H1 (cell line): ENCODE measurements around the gene LSM10. TPM values are rescaled to one million over a fixed set of nuclear protein-coding genes. Genes with fewer than 3 reads are reported as not detected.

Experiments
- polyA plus RNA-seq, 7 experiments: library from polyadenylated mRNA; depleted of rRNA in 3 of 7; stranded (reverse) in 5 of 7; unstranded in 2 of 7; fragments of >200 nt in 5 of 7; fragments of 200-250 nt in 2 of 7; gene quantifications; 1 replicate in 5 of 7; 2 replicates in 1 of 7; 4 replicates in 1 of 7; pipeline versions ENCODE4 v1.2.1 to v1.2.3, GENCODE V29; 2011 to 2013; ENCODE audit warnings: missing spikeins in 2 of 7, mixed read lengths in 2 of 7
- small RNA-seq: library from polyadenylated mRNA; stranded (forward); fragments of <200 nt; extraction: miRNeasy Mini kit (QIAGEN cat#:217004); gene quantifications from one replicate; pipeline ENCODE3, GENCODE V24; 2013; ENCODE audit not compliant: insufficient read depth
- total RNA-seq: library from RNA; stranded (reverse); fragmentation: NEBNext Ultra II Directional; extraction: Animal tissue kit (Norgen Biotek cat#: 25700); gene quantifications from 2 replicates; pipeline ENCODE4 v1.2.1, GENCODE V29; 2021

LSM10 gene
- total and polyA plus RNA-seq, 2 of the 8 experiments (the other 6 are each of a cell fraction or from before 2014, with no cell fraction given) = 59.5 to 140 TPM

Small RNA genes within 50 kb of the gene (small RNA-seq; reads per million reads assigned to genes)
- not detected for gene RNU4-27P
- gene SNORA63C = not detected

Other genes with a start within 250 kb of the LSM10 start
- gene TRAPPC3, start 248.4 kb downstream of the LSM10 start, total RNA-seq = 42.0 and 47.8 TPM in 2 replicates
- 36.1 and 51.0 TPM in 2 replicates for gene TRAPPC3, start 248.4 kb downstream of the LSM10 start, polyA plus RNA-seq (2011; rRNA removed)
- gene MAP7D1, start 241.7 kb downstream of the LSM10 start, total RNA-seq = 52.4 and 55.1 TPM in 2 replicates
- gene MAP7D1, start 241.7 kb downstream of the LSM10 start, polyA plus RNA-seq (2011; rRNA removed) = 18.2 and 24.8 TPM in 2 replicates
- 183 TPM in 2 replicates for gene THRAP3, start 173.5 kb downstream of the LSM10 start, total RNA-seq
- 36.0 and 40.2 TPM in 2 replicates for gene THRAP3, start 173.5 kb downstream of the LSM10 start, polyA plus RNA-seq (2011; rRNA removed)
- gene SH3D21, start 91.5 kb downstream of the LSM10 start, total RNA-seq = 8.6 and 9.8 TPM in 2 replicates
- gene SH3D21, start 91.5 kb downstream of the LSM10 start, polyA plus RNA-seq (2011; rRNA removed) = 3.4 and 5.1 TPM in 2 replicates
- 10.0 and 10.3 TPM in 2 replicates for gene EVA1B, start 74.3 kb downstream of the LSM10 start, total RNA-seq
- gene EVA1B, start 74.3 kb downstream of the LSM10 start, polyA plus RNA-seq (2011; rRNA removed) = 19.9 and 23.8 TPM in 2 replicates
- gene STK40, start 12.0 kb downstream of the LSM10 start, total RNA-seq = 25.3 and 28.6 TPM in 2 replicates
- 13.6 and 18.4 TPM in 2 replicates for gene STK40, start 12.0 kb downstream of the LSM10 start, polyA plus RNA-seq (2011; rRNA removed)
- 1.4 and 1.8 TPM in 2 replicates for gene OSCP1, start 52.5 kb upstream of the LSM10 start, total RNA-seq
- 3.2 and 3.3 TPM in 2 replicates for gene OSCP1, start 52.5 kb upstream of the LSM10 start, polyA plus RNA-seq (2011; rRNA removed)
- 129 and 130 TPM in 2 replicates for gene MRPS15, start 66.5 kb upstream of the LSM10 start, total RNA-seq
- 53.0 and 53.6 TPM in 2 replicates for gene MRPS15, start 66.5 kb upstream of the LSM10 start, polyA plus RNA-seq (2011; rRNA removed)
- gene CSF3R, start 85.0 kb upstream of the LSM10 start, total RNA-seq = not detected in 2 replicates
- gene CSF3R, start 85.0 kb upstream of the LSM10 start, polyA plus RNA-seq (2011; rRNA removed) = not detected in 2 replicates